SJCRH30 (cell line): ENCODE measurements around the gene FURIN. TPM values are rescaled to one million over a fixed set of nuclear protein-coding genes. Genes with fewer than 3 reads are reported as not detected.
"Not testable (repeated sequence)": the region's sequence is repeated elsewhere in the genome, so short reads cannot be mapped to it uniquely, and the experiment has no call there.

Experiments used
- DNase-seq, 2 experiments: peaks; one replicate each; pipeline ENCODE4 v3.0.0-alpha.2; 2015 to 2020
- H3K27ac ChIP-seq: fragments of 250-450 bp; sonication (Bioruptor Pico); 2 replicates; pipeline ENCODE4 v1.5.1; 2020; ENCODE audit warnings: mild to moderate bottlenecking, moderate library complexity
- H3K27me3 ChIP-seq: fragments of 250-450 bp; sonication (Bioruptor Pico); 2 replicates; pipeline ENCODE4 v1.5.1; 2020; ENCODE audit warnings: mild to moderate bottlenecking, moderate library complexity
- H3K36me3 ChIP-seq: fragments of 250-450 bp; sonication (Bioruptor Pico); 2 replicates; pipeline ENCODE4 v1.5.1; 2020; ENCODE audit warnings: mild to moderate bottlenecking, moderate library complexity
- H3K4me1 ChIP-seq: fragments of 250-450 bp; sonication (Bioruptor Pico); 2 replicates; pipeline ENCODE4 v1.5.1; 2020; ENCODE audit warnings: mild to moderate bottlenecking, moderate library complexity
- H3K4me3 ChIP-seq: fragments of 250-450 bp; sonication (Bioruptor Pico); 2 replicates; pipeline ENCODE4 v1.5.1; 2020; ENCODE audit warnings: mild to moderate bottlenecking, moderate library complexity
- H3K9me3 ChIP-seq: fragments of 250-450 bp; sonication (Bioruptor Pico); replicated peaks from 2 replicates; pipeline ENCODE4 v1.5.1; 2020; ENCODE audit warnings: mild to moderate bottlenecking, moderate library complexity
- total RNA-seq: library from RNA; depleted of rRNA; stranded (reverse); fragments of >200 nt; shearing (Covaris generic); gene quantifications from 2 replicates; pipeline ENCODE4 v1.2.3, GENCODE V29; 2014; rRNA removed

The FURIN gene
- 12.0 and 12.6 TPM in 2 replicates for total RNA-seq

GRCh38 chr15:90868261-90868689, at the start of gene FURIN:
Gene FURIN, plus strand, starts transcription at chr15:90868588. Its CDS starts 7,153 bp downstream, at chr15:90875741.
- Histone ChIP-seq H3K27ac (peak within 1 kb of the TSS; percentile 11), H3K27me3 (no peaks in the 10 kb centered on the region), H3K9me3 (no peaks in the 10 kb centered on the region), H3K4me3 (no peak within 1 kb of the TSS), H3K4me1 (peaks cover 35% of the 10 kb centered on the region), H3K36me3 (no peaks in the 10 kb centered on the region)
- no peak for DNase-seq

- DNase-seq: no peak
- Histone ChIP-seq H3K27me3 (no peaks in the 10 kb centered on the region), H3K36me3 (peaks cover 6% of the 10 kb centered on the region; the same call in 1 of the 2 replicates), H3K4me1 (peaks cover 35% of the 10 kb centered on the region), H3K4me3 (no peak overlapping the region), H3K9me3 (no peaks in the 10 kb centered on the region), H3K27ac (no peak overlapping the region)
These were observed 49.0 kb upstream of the FURIN start for GRCh38 chr15:90819390-90819789.

DNA sequence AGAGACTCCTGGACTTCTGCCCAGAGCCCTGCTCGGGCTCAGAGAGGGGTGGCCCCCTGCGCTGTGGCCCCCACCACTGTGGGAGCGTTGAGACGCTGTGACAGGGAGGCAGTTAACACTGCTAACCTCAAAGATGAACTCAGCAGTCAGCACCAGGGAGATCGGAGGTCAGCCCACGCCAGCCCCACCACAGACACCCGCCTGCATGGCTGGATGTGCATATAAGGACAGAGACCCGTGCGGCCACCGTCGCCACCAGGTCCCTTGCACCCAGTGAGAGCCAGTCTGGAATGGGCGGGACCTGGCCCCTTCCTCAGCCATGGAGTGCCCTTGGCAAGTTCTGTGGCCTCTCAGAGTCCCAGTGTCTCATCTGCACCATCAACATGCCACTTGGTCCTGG, 48.5 kb upstream of the FURIN start:
- H3K4me1 ChIP-seq: peaks cover 36% of the 10 kb centered on the region

DNA sequence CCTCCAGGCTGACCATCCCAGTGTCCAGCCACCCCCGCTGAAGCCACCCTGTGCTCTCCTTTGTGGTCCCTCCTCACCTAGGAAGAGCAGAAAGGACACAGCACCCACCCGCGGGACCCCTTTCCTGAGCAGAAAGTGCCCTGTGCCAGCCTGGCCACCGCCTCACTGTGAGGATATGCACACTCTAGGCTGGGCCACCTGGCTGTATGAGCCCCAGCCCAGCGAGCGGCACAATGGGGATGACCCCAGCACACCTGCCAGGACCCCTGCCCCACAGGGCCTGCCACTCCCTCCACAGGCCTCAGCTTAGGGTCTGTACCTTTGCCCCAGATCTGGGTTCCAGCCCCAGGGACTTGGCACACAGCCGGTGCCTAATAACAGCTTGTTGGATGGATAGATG, 47.9 kb upstream of the FURIN start:
- Histone ChIP-seq H3K4me3 (no peak overlapping the region), H3K36me3 (peaks cover 2% of the 10 kb centered on the region; the same call in 1 of the 2 replicates), H3K27me3 (no peaks in the 10 kb centered on the region), H3K9me3 (no peaks in the 10 kb centered on the region), H3K27ac (no peak overlapping the region), H3K4me1 (peaks cover 33% of the 10 kb centered on the region)
- no peak for DNase-seq

More for the DNA sequence above, 48.5 kb upstream of the FURIN start:
- Histone ChIP-seq H3K36me3 (peaks cover 6% of the 10 kb centered on the region; the same call in 1 of the 2 replicates), H3K9me3 (no peaks in the 10 kb centered on the region), H3K27ac (no peak overlapping the region), H3K27me3 (no peaks in the 10 kb centered on the region), H3K4me3 (no peak overlapping the region)
- DNase-seq: no peak

DNA sequence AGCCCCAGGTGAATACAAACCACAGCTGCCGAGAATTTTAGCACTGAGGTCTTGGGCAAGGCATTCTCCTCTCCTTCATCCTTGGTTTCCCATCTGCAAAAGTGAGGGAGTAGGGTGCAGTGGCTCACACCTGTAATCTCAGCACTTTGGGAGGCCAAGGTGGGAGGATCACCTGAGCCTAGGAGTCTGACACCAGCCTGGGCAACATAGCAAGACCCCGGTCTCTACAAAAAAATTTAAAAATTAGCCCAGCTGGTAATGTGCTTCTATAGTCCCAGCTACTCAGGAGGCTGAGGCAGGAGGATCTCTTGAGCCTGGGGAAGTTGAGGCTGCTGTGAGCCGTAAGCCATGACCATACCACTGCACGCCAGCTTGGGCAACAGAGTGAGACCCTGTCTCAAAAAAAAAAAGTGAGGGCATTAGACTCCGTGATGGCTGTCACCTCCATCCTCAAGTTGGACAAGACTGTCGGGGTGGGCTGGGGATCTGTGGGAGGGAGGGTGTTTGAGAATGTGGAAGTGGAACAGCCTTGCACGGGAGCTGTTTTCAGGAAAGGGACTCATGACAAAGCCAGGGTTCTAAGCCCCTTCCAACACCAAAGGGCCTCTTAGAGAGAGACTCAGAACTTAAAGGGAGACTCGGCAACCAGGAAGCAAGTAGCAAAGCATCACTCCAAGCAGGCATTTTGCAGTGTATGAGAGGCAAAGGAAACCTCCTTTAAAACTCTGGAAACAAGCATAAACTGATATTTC, 46.0 kb upstream of the FURIN start:
- no peak for DNase-seq
- Histone ChIP-seq H3K27me3 (no peaks in the 10 kb centered on the region), H3K27ac (no peak overlapping the region), H3K4me3 (no peak overlapping the region), H3K4me1 (peaks cover 28% of the 10 kb centered on the region), H3K9me3 (no peaks in the 10 kb centered on the region), H3K36me3 (no peaks in the 10 kb centered on the region)

DNA sequence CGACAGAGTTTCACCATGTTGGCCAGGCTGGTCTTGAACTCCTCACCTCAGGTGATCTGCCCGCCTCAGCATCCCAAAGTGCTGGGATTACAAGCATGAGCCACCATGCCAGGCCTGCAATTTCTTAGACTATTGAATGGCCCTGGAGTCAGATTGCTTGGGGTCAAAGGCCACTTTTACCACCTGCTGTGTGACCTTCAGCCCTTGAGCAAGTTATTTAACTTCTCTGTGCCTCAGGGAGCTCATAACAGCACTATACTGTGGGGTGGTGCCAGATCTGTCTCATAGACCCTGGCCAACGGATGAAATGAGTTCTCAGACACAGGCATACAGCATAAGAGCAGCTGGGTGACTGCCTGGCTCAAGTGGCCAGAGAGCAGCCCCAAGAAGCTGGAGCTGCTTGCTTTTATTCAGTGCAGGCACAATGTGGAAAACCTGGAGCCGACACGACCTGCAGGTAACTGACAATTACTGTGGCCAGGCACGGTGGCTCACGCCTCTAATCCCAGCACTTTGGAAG, 44.9 kb upstream of the FURIN start:
- Histone ChIP-seq H3K9me3 (no peaks in the 10 kb centered on the region), H3K27me3 (no peaks in the 10 kb centered on the region), H3K27ac (no peak overlapping the region), H3K4me3 (no peak overlapping the region), H3K4me1 (peaks cover 19% of the 10 kb centered on the region), H3K36me3 (no peaks in the 10 kb centered on the region)
- DNase-seq: no peak

DNA sequence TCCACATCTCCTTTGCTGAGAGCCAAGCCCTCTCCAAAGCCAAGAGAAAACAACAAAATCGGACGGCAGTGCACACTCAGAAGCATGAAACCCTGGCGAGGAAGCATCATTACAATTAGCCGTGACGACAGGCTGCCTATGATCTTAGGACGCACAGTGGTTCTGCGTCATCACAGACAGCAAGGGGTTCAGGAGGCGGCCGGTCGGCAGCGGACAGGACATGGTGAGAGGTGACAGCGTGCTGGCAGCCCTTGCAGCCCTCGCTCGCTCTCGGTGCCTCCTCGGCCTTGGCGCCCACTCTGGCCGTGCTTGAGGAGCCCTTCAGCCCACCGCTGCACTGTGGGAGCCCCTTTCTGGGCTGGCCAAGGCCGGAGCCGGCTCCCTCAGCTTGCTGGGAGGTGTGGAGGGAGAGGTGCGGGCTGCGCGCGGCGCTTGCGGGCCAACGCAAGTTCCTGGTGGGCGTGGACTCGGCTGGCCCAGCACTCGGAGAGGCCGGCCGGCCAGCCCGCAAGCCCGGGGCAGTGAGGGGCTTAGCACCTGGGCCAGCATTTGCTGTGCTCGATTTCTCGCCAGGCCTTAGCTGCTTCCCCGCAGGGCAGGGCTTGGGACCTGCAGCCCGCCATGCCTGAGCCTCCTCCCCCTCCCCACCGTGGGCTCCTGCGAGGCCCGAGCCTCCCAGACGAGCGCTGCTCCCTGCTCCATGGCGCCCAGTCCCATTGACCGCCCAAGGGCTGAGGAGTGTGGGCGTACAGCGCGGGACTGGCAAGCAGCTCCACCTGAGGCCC, 43.1 kb upstream of the FURIN start:
- H3K27ac ChIP-seq, H3K9me3 ChIP-seq, H3K4me3 ChIP-seq, H3K27me3 ChIP-seq, H3K36me3 ChIP-seq, DNase-seq: not testable (repeated sequence)
- peaks cover 16% of the 10 kb centered on the region for H3K4me1 ChIP-seq

DNA sequence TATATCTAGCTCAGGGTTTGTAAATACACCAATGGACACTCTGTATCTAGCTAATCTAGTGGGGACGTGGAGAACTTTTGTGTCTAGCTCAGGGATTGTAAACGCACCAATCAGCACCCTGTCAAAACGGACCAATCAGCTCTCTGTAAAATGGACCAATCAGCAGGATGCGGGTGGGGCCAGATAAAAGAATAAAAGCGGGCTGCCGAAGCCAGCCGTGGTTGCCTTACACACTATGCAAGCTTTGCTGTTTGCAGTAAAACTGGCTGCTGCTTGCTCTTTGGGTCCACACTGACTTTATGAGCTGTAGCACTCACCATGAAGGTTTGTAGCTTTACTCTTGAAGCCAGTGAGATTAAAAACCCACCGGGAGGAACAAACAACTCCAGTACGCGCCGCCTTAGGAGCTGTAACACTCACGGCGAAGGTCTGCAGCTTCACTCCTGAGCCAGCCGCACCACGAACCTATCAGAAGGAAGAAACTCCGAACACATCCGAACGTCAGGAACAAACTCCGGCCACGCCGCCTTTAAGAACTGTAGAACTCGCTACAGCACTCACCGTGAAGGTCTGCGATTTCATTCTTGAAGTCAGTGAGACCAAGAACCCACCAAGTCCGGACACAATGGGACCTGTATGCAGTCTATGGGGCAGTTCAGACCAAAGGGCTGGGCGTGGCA, 42.0 kb upstream of the FURIN start:
- H3K27me3 ChIP-seq, H3K9me3 ChIP-seq, H3K36me3 ChIP-seq, H3K4me3 ChIP-seq, H3K27ac ChIP-seq, DNase-seq: not testable (repeated sequence)
- H3K4me1 ChIP-seq: peaks cover 16% of the 10 kb centered on the region

DNA sequence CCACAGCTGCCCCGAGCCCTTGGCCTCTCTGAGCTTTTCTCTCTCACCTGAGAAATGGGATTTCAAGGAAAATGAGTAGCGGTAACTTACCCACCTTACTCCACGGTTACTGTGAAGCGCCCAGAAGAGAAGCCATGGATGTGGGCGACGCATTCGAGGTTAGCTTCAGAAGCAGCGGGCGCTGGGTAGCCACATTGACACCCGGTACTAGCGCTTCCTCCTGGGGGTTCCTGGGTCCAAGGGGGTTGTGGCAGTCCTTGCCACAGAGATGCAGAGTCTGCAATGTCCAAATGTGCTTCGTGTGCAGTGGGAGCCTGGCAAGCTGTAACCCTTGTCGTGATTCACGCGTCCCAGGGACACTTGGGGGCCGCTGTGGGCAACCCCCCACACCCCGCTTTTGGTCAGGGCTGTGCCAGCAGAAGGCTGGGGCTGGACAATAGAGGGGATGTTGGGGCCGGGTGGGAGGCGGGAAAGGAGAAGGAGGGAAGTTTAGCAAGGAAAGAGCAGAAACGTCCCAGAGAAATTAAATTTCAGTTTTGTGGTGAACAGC, 41.4 kb upstream of the FURIN start:
- no peaks in the 10 kb centered on the region for H3K36me3 ChIP-seq
- no peaks in the 10 kb centered on the region for H3K27me3 ChIP-seq
- DNase-seq: no peak
- peaks cover 16% of the 10 kb centered on the region for H3K4me1 ChIP-seq
- no peaks in the 10 kb centered on the region for H3K9me3 ChIP-seq
- H3K27ac ChIP-seq: no peak overlapping the region
- no peak overlapping the region for H3K4me3 ChIP-seq

DNA sequence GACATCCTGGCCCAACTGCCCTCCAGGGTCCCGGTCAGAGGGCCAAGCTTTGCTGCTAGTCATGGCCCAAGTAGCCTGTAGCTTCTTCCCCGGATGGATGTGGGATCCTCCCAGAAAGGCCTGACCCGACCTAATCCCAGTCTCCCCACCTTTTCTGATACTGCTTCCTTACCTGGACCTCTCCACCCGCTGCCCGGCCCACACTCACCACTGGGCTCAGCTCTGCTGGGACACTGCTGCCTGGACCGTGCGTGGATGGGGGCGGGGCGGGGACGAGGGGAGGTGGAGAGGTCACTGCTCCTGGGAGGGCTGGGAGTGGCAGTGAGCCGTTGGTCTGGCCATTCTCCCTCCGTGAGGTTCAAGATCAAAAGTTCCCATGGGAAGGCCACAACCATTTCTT, 40.3 kb upstream of the FURIN start:
- no peak overlapping the region for H3K4me3 ChIP-seq
- DNase-seq: no peak
- no peak overlapping the region for H3K27ac ChIP-seq
- no peaks in the 10 kb centered on the region for H3K27me3 ChIP-seq
- H3K9me3 ChIP-seq: no peaks in the 10 kb centered on the region
- H3K36me3 ChIP-seq: no peaks in the 10 kb centered on the region
- H3K4me1 ChIP-seq: peaks cover 13% of the 10 kb centered on the region

- no peak overlapping the region for H3K4me3 ChIP-seq
- H3K36me3 ChIP-seq: no peaks in the 10 kb centered on the region
These were observed 39.3 kb upstream of the FURIN start for GRCh38 chr15:90829126-90829525.

DNA sequence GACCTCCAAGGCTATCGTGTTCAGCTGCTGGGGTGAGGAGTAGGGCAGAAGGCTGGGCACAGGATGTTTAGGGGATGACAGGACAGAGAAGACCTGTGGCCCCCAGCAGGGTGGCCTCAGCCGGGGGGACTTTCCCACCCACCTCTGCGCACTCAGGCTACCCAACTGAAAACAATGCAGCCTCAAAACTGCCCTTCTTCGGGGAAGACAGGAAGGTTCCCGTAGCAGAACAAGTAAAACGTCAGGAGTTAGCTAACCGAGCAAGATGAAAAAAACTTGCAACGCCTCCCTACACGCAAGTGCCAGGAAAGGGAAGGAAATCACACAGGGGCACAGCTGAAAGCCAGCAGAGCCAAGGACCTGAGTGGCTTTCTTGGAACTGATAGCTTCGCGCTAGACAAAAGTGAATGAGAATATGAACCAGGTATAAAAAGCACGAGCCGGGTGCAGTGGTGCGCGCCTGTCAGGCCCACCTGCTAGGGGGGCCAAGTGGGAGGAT, 38.4 kb upstream of the FURIN start:
- Histone ChIP-seq H3K27ac (no peak overlapping the region), H3K36me3 (no peaks in the 10 kb centered on the region), H3K4me3 (no peak overlapping the region), H3K9me3 (no peaks in the 10 kb centered on the region), H3K4me1 (no peaks in the 10 kb centered on the region; the same call in none of the 2 replicates), H3K27me3 (no peaks in the 10 kb centered on the region; the same call in 1 of the 2 replicates)
- DNase-seq: no peak

More at GRCh38 chr15:90829126-90829525, 39.3 kb upstream of the FURIN start:
- H3K4me1 ChIP-seq: peaks cover 7% of the 10 kb centered on the region
- DNase-seq: no peak
- H3K9me3 ChIP-seq: no peaks in the 10 kb centered on the region
- H3K27ac ChIP-seq: no peak overlapping the region
- H3K27me3 ChIP-seq: no peaks in the 10 kb centered on the region; the same call in 1 of the 2 replicates

DNA sequence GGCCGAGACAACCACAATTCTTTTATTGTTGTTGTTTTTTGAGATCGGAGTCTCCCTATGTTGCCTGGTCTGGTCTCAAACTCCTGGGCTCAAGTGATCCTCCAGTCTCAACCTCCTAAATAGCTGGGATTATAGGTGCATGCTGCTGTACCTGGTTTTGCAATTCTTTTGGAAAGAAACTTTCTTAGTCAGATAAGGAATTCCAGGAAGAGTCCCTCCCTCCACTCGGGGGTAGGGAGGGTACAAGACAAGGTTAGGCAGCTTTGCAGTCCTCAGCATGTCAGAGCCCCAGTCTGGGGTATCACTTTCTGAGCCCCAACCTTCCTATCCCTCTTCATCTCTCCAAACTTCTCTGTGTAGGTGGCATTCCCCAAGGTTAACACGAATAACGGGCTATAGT, 33.8 kb upstream of the FURIN start:
- no peak overlapping the region for H3K4me3 ChIP-seq
- H3K27ac ChIP-seq: no peak overlapping the region
- peaks cover 14% of the 10 kb centered on the region for H3K4me1 ChIP-seq
- no peaks in the 10 kb centered on the region for H3K36me3 ChIP-seq
- H3K27me3 ChIP-seq: no peaks in the 10 kb centered on the region; the same call in 1 of the 2 replicates
- no peak for DNase-seq
- H3K9me3 ChIP-seq: no peaks in the 10 kb centered on the region

- DNase-seq: peak; percentile 82 to 92
- Histone ChIP-seq H3K27ac (peak overlapping the region; percentile 15), H3K9me3 (no peaks in the 10 kb centered on the region), H3K4me1 (peaks cover 14% of the 10 kb centered on the region), H3K27me3 (no peaks in the 10 kb centered on the region; the same call in 1 of the 2 replicates), H3K36me3 (no peaks in the 10 kb centered on the region), H3K4me3 (no peak overlapping the region)
These were observed 32.0 kb upstream of the FURIN start for GRCh38 chr15:90836296-90836871.
